Brain microvascular endothelial cell (primary cell): ENCODE results near the gene NFU1.

ENCODE experiments used
- DNase-seq: peaks from one replicate; pipeline ENCODE4 v3.0.0-alpha.2; 2020
- H3K27ac ChIP-seq: fragments of 250-450 bp; sonication (Bioruptor Pico); 2 replicates; pipeline ENCODE4 v1.5.1; 2020; ENCODE audit warnings: mild to moderate bottlenecking, moderate library complexity
- H3K27me3 ChIP-seq: fragments of 250-450 bp; sonication (Bioruptor Pico); replicated peaks from 2 replicates; pipeline ENCODE4 v1.5.1; 2020; ENCODE audit warnings: mild to moderate bottlenecking
- H3K36me3 ChIP-seq: fragments of 250-450 bp; sonication (Bioruptor Pico); replicated peaks from 2 replicates; pipeline ENCODE4 v1.5.1; 2020; ENCODE audit warnings: mild to moderate bottlenecking
- H3K4me3 ChIP-seq: 2 replicates; pipeline ENCODE4 v1.5.1; 2011; ENCODE audit warnings: low read depth, mild to moderate bottlenecking, control low read depth, low read length, moderate library complexity
- in situ Hi-C: cut with HindIII; loops from 2 replicates; pipeline ENCODE4 v1.10.0; 2017; ENCODE audit warnings: low sequenced_read_pairs, low pct_ligation_motif_present
- TF ChIP-seq, protein P1 (sequence below): IDR thresholded peaks from 2 replicates; pipeline ENCODE4 v1.5.1; 2011; ENCODE audit warnings: low read depth, mild to moderate bottlenecking, moderate library complexity, low read length, control low read depth, inconsistent platforms; ENCODE audit errors: missing control alignments

Gene NFU1

DNA sequence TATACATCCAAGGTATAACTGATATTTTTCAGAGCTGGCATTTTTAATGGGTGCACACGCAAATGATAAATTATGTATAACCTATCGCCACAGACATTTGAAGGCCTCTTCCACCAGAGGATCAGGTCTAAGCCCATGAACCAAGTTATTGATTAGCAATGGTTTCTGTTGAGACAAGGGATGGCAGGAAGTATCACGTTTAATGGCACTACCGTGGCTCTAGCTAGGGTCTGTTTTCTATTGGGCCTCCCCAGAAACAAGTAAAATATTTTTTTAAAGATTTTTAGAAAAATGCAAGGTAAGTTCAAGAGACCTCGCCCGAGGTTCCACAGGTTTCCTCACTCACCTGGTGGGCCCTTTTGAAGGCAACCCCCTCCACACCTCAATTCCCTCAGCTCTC is 50.9 kb downstream of the NFU1 start:
- Histone ChIP-seq H3K27me3 (no peaks in the 10 kb centered on the region), H3K4me3 (peak overlapping the region; percentile 83), H3K36me3 (peaks cover 8% of the 10 kb centered on the region), H3K27ac (peak overlapping the region; percentile 94)
- TF ChIP-seq, protein P1, sequence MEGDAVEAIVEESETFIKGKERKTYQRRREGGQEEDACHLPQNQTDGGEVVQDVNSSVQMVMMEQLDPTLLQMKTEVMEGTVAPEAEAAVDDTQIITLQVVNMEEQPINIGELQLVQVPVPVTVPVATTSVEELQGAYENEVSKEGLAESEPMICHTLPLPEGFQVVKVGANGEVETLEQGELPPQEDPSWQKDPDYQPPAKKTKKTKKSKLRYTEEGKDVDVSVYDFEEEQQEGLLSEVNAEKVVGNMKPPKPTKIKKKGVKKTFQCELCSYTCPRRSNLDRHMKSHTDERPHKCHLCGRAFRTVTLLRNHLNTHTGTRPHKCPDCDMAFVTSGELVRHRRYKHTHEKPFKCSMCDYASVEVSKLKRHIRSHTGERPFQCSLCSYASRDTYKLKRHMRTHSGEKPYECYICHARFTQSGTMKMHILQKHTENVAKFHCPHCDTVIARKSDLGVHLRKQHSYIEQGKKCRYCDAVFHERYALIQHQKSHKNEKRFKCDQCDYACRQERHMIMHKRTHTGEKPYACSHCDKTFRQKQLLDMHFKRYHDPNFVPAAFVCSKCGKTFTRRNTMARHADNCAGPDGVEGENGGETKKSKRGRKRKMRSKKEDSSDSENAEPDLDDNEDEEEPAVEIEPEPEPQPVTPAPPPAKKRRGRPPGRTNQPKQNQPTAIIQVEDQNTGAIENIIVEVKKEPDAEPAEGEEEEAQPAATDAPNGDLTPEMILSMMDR = no peak
- DNase-seq = no peak
- in situ Hi-C loops = no loop called here

DNA sequence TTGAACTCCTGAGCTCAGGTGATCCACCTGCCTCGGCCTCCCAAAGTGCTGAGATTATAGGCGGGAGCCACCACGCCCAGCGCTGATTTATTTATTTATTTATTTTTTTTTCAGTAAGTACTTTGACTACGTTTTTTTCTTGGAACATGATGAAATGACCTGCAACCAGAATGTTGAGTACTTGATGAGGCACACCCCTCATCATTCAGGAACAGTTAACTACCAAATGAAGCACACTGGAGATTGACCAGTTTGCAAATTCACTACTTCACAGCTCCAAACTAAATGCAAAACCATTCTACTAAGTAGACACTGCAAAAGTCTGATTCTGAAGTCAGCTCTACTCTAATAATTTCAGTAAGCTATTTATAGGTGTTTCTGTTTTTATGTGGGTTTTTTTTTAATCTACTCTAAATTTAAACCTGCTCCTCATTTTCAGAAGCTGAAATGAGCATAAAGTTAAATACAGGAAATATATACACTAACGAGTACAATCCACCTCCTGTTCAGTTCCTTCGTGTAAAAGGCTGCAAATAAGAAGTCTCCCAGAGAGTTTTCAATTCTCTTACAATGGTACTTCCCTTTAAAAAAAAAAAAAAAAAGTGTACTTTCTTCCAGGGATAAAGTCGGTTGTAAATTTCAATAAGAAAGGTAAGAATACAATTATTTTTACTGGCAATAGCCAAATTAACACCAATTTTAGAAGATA is 51.6 kb downstream of the NFU1 start:
- Histone ChIP-seq H3K36me3 (peaks cover 8% of the 10 kb centered on the region), H3K27me3 (no peaks in the 10 kb centered on the region), H3K4me3 (peak overlapping the region; percentile 83), H3K27ac (peak overlapping the region; percentile 94)
- in situ Hi-C loops = no loop called here
- DNase-seq = no peak
- TF ChIP-seq, protein P1 = no peak

DNA sequence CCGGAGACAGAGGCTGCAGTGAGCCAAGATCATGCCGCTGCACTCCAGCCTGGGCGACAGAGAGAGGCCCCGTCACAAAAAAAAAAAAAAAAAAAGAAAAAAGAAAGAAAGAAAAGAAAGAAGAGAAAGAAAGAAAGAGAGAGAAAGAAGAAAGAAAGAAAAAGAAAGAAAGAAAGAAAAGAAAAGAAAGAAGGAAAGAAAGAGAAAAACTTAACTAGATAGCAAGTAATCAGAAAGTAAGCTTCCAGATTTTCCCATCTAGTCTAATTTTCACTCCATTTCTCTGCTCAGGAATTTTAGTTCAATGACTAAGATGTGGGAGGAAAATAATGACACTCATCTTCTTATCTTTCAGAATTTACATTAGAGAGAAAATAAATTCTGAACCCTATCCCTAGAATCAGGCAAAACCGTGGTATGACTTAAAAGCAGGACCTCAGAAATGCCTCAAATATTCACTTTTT is 52.6 kb downstream of the NFU1 start:
- Histone ChIP-seq H3K36me3 (peaks cover 8% of the 10 kb centered on the region), H3K27me3 (no peaks in the 10 kb centered on the region), H3K27ac (peak overlapping the region; percentile 11), H3K4me3 (no peak overlapping the region)
- TF ChIP-seq, protein P1 = no peak
- no peak for DNase-seq
- in situ Hi-C loops = no loop called here

DNA sequence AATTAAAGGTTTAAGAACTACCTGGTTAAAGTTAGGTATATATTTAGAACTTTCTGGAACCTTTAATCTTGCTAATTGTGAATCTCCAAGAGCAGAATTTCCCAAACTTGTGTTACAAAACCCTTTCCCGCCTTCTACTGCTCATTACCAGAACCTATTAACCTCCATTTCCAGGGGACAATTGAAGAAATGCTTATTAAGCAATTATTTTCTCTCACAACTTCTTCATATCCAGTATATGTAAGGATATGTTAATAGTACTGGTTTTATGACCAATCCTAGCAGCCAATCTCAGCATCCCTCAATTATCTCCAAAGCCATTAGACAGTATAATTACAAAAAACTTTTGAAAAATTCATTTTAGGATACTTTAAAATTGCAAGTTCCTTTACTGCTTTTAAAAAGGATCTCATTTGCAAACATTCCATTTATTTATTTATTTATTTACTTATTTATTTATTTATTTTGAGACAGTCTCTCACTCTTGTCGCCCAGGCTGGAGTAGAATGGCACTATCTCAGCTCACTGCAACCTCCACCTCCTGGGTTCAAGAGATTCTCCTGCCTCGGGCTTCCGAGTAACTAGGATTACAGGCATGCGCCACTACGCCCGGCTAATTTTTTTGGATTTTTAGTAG is 53.9 kb downstream of the NFU1 start:
- TF ChIP-seq, protein P1 = no peak
- peaks cover 8% of the 10 kb centered on the region for H3K36me3 ChIP-seq
- H3K27me3 ChIP-seq = no peaks in the 10 kb centered on the region
- no peak overlapping the region for H3K4me3 ChIP-seq
- no peak for DNase-seq
- in situ Hi-C loops = no loop called here
- no peak overlapping the region for H3K27ac ChIP-seq

DNA sequence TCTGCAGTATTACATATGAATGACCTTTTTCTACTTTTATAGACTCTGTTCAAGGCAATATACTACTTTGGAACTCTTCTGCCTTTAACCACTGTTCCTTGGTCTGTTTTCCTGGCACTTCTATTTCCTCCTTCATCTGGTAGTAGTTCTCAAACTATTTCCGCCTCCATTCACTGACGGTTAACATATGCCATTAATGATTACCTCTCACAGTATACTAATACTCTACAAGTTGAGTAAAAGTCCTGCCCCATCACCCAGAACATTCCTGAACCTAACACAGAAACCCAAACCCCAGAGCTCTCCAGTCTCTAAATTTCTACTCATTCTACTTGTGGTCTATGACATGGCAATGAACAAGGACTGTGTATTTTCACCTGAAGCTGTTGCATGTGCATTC is 54.7 kb downstream of the NFU1 start:
- Histone ChIP-seq H3K27ac (no peak overlapping the region), H3K4me3 (no peak overlapping the region)
- in situ Hi-C loops = no loop called here

More for the DNA sequence above, 54.7 kb downstream of the NFU1 start:
- no peaks in the 10 kb centered on the region for H3K27me3 ChIP-seq
- peaks cover 8% of the 10 kb centered on the region for H3K36me3 ChIP-seq
- DNase-seq = no peak
- TF ChIP-seq, protein P1 = no peak
